GM23248 (cell line): Measurements from ENCODE around the gene ERC1.

Source experiments
- EZH2 ChIP-seq: fragments of 200-600 bp; sonication (generic); IDR thresholded peaks from 2 replicates; pipeline ENCODE4 v1.6.1; 2018; ENCODE audit warnings: antibody characterized with exemption, mild to moderate bottlenecking; ENCODE audit not compliant: insufficient read depth, poor library complexity, severe bottlenecking
- EZH2phosphoT487 ChIP-seq: fragments of 200-600 bp; sonication (generic); IDR thresholded peaks from 2 replicates; pipeline ENCODE4 v1.6.1; 2018; ENCODE audit warnings: antibody characterized with exemption, moderate library complexity, mild to moderate bottlenecking, low read depth; ENCODE audit not compliant: insufficient read depth

GRCh38 chr12:1203735-1204019 lies 212.7 kb downstream of the ERC1 start:
- no peak for TF ChIP-seq EZH2phosphoT487
- no peak for TF ChIP-seq EZH2
